ENCODE results near the gene TUBA1B.

- TF ChIP-seq CTCF (conservative IDR thresholded peaks at IDR 0.05; ENCODE audit: low read length) (no peak), EZH2phosphoT487 (IDR thresholded peaks at IDR 0.05; ENCODE audit: borderline replicate concordance, low read depth, low read length) (no peak)
Observed at GRCh38 chr12:49126852-49127763, 4.1 kb downstream of the TUBA1B start.
